ENCODE measurements around the gene IMPG2. TPM values are rescaled to one million over a fixed set of nuclear protein-coding genes. Genes with fewer than 3 reads are reported as not detected.

Gene IMPG2
- total RNA-seq, 1 donor from 2014 or later: 0.29 TPM

- H3K27me3 Mint-ChIP-seq: no peaks in the 10 kb centered on the region
- no peaks in the 10 kb centered on the region for H3K9me3 Mint-ChIP-seq
- ATAC-seq (ENCODE audit: low read depth): no peak
- POLR2A ChIA-PET: no interaction called here
- H3K27ac Mint-ChIP-seq: no peak overlapping the region
- peaks cover 45% of the 10 kb centered on the region for H3K36me3 Mint-ChIP-seq (ENCODE audit: low read depth)
- CTCF ChIA-PET: no interaction called here
- TF ChIP-seq CTCF (IDR thresholded peaks at IDR 0.05): no peak
- intact Hi-C loops (cut with micrococcal nuclease): no loop called here
- H3K4me3 Mint-ChIP-seq: no peak overlapping the region
- no peaks in the 10 kb centered on the region for H3K4me1 Mint-ChIP-seq
- no peak for DNase-seq
These were observed 8.8 kb upstream of the IMPG2 start for GRCh38 chr3:101329016-101329673.

DNA sequence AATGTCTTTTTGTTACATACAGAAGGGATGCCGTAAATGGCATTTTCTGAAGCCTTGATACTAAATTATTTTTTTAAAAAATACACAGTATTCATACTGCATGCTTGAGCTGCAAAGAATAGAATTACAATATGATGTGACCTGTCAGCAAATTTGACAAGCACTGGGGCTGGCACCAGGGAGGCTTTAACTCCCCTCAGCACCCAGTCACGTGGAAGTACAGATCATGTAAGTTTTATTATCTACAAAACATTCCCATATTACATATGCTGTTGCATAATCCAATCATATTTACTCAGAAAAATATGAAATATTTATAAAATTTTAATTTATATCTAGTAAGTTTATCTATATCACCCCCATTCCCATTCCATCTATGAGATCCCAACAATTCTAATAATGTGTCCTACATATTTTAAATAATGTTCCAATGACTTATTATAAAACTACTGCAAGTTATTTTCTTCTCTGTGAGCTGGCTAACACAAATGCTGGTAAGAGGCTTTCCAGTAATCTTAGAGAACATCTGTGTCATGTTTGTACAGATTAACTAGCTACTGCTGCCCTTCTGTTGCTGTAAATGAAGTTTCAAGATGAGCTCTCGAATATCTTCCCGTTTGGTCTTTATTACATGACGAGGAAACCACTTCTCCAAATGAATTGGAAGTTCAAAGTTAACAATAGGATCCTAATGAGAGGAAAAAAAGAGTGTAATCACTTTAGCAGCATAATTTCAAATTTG, 5.2 kb upstream of the IMPG2 start:
- peaks cover 37% of the 10 kb centered on the region for H3K36me3 Mint-ChIP-seq (ENCODE audit: low read depth)

DNA sequence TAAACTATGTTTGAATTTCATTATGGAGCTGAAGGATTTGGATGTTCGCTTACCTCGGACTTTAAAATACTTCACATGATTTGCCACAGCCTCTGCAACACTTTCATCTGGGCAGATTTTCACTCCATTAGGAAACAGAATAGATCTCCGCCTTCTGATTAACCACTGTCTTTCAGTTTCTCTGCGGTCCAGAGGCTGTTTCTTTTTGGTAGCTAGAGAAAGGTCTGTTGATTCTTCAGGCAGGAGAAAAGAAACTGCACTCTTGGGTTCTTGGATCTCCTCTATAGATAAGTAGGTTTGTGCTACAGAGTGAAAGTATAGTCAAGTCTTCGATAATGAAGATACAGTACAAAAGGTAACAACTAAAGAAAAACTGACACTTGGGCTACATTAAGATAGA, 844 bp downstream of the IMPG2 start:
- H3K27ac Mint-ChIP-seq: no peak overlapping the region
- no peak overlapping the region for H3K4me3 Mint-ChIP-seq

More for the DNA sequence above, 5.2 kb upstream of the IMPG2 start:
- no peak for TF ChIP-seq CTCF (IDR thresholded peaks at IDR 0.05)
- ChIA-PET CTCF (no interaction called here), POLR2A (no interaction called here)
- no peaks in the 10 kb centered on the region for H3K27me3 Mint-ChIP-seq
- intact Hi-C loops (cut with micrococcal nuclease): no loop called here
- H3K27ac Mint-ChIP-seq: no peak overlapping the region
- DNase-seq (no peak), ATAC-seq (ENCODE audit: low read depth) (no peak)
- H3K4me3 Mint-ChIP-seq: no peak overlapping the region
- H3K9me3 Mint-ChIP-seq: no peaks in the 10 kb centered on the region
- no peaks in the 10 kb centered on the region for H3K4me1 Mint-ChIP-seq

GRCh38 chr3:101312545-101312944, 7.8 kb downstream of the IMPG2 start:
- ATAC-seq (ENCODE audit: low read depth): no peak

More for the DNA sequence above, 844 bp downstream of the IMPG2 start:
- Mint-ChIP-seq H3K27me3 (no peaks in the 10 kb centered on the region), H3K9me3 (no peaks in the 10 kb centered on the region), H3K36me3 (ENCODE audit: low read depth) (peaks cover 6% of the 10 kb centered on the region), H3K4me1 (no peaks in the 10 kb centered on the region)
- ChIA-PET CTCF (no interaction called here), POLR2A (no interaction called here)
- intact Hi-C loops (cut with micrococcal nuclease): no loop called here
- no peak for TF ChIP-seq CTCF (IDR thresholded peaks at IDR 0.05)
- DNase-seq (no peak), ATAC-seq (ENCODE audit: low read depth) (no peak)

More at GRCh38 chr3:101312545-101312944, 7.8 kb downstream of the IMPG2 start:
- no peak for TF ChIP-seq CTCF (IDR thresholded peaks at IDR 0.05)
- DNase-seq: no peak
- Mint-ChIP-seq H3K4me3 (no peak overlapping the region), H3K9me3 (peaks cover 13% of the 10 kb centered on the region), H3K36me3 (ENCODE audit: low read depth) (peaks cover 30% of the 10 kb centered on the region), H3K4me1 (no peaks in the 10 kb centered on the region), H3K27ac (no peak overlapping the region), H3K27me3 (no peaks in the 10 kb centered on the region)
- ChIA-PET CTCF (no interaction called here), POLR2A (no interaction called here)
- intact Hi-C loops (cut with micrococcal nuclease): no loop called here
